Activated effector memory CD4-positive, alpha-beta T cell treated with Interleukin-2 at 50 U/mL for 16 hours (primary cell): Measurements from ENCODE around the gene KCNMA1.

ENCODE experiments used
- DNase-seq: peaks from one replicate; pipeline ENCODE4 v3.0.0-alpha.2; 2020

Gene KCNMA1

GRCh38 chr10:76945166-76945565 is 692.4 kb downstream of the KCNMA1 start:
- DNase-seq = no peak

GRCh38 chr10:76944640-76945039 is 693.0 kb downstream of the KCNMA1 start:
- no peak for DNase-seq

DNA sequence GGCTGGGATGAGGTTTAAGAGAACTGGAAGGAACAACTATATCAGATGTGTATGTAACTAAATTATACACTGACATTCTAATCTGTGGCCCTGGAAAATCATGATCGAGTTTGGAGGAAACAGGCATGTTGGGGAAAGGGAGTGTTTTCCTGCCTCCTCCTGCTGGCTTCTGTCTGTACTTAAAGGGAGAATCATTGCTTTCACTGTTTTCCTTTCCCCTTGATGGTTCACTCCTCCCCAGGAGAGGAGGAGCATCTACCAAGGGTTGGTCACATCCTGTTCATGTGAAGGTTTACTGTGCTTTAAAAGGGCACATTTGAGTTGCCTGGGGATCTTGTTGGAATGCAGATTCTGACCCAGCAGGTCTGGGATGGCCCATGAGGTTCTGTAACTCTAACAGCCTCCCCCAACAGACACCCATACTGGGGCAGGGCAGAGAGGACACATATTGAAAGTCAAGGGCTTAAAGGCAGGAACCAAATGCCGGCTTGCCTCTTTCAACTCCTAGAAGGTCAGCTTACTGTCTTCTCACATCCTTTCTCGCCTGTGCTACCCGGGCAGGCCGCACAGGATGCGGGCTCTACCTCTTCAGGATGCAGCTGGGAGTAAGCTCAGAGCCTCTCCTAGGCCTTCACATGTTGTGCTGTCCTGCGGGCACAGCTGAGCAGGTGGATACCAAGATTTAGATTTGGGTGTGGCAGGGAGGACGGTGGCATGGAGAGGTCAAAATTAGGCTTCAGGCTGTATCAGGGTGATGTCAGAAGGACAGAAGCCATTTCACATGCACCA is 694.8 kb downstream of the KCNMA1 start:
- no peak for DNase-seq

GRCh38 chr10:76939933-76940468 is 697.6 kb downstream of the KCNMA1 start:
- DNase-seq = no peak

DNA sequence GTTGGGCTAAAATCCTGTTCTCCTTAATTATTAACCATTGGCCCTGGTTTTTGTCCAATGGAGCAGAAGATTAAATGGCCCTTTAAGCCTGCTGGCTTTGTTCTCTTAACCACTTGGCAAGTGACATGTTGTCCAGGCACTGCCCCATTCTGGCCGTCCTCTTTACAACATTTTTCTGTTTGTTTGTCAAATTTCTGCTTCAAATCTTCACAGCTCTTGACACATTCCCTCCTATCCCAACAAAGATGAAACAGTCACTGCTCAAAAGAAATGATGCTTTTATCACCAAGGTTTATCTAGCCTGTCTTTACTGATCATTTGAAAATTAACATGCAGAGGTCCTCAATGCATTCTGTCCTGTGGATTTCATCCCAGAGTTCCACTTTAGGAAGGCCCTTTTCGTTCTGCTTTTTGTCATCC is 700.4 kb downstream of the KCNMA1 start:
- DNase-seq = no peak

DNA sequence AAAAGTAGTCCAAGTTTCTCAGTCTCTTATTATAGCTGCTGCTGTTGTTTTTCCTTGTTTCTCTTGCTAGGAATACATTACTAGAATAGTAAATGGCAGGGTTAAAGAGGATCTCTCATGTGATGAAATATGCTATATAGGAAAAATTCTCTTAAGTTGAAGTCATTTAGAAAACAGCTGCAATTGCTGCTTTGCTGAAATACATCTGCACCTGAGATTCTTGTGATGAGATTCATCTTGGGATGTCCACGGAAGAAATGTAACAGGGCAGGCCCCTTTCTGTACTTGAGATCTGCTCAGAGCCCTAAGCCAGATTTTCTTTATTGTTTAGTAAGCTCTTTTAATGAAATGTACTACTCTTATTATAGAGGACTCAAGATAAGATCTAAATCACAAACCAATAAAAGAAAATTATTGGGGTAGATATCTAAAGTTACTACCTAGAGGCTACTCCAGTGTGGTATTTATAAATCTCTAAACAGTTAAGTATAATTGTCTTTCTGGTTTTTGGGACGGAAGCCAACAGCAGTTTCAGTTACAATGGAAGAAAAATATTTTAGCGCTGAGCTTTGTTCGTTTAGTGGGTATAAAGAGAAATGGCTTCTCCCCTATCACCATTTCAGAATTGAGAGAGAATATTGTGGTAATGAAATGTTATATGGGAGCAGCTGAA is 701.5 kb downstream of the KCNMA1 start:
- no peak for DNase-seq

DNA sequence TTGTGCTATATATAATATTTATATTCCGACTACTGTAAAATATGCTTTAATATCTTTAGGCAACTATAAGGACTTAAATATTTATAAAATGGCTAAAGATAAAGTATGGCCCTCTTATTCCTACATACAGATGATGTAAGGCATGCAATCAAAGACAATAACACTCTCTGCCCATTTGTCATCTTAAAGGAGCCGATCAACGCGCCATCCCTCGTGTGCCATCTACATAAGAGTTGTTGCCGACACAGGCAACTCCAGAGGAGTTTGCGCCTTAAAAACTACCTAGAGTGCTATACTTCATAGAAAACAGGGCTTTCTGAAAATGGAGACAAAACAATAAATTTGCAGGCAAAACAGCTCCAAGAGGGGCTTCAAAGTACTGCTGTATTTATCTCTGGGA is 709.0 kb downstream of the KCNMA1 start:
- no peak for DNase-seq

- DNase-seq = no peak
Observed at GRCh38 chr10:76925636-76926405, 711.8 kb downstream of the KCNMA1 start.

DNA sequence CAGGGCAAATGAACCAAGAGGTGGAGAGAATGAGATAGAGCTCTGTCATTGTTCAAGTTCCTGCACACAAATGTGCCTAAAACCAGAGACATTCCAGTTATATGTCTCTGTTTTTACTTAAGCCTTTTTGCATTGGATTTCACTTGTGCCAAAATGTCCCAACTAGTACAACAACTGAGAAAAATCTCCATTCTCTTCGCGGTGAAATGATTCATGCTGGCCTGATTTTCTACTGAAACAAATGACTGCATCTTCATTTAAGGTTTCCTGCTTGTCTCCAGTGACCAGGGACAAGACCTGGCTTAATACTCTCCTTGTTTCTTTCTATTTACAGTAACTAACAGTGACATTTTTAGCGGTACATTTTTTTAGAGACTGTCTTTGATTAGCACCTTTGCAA is 714.9 kb downstream of the KCNMA1 start:
- DNase-seq = no peak

DNA sequence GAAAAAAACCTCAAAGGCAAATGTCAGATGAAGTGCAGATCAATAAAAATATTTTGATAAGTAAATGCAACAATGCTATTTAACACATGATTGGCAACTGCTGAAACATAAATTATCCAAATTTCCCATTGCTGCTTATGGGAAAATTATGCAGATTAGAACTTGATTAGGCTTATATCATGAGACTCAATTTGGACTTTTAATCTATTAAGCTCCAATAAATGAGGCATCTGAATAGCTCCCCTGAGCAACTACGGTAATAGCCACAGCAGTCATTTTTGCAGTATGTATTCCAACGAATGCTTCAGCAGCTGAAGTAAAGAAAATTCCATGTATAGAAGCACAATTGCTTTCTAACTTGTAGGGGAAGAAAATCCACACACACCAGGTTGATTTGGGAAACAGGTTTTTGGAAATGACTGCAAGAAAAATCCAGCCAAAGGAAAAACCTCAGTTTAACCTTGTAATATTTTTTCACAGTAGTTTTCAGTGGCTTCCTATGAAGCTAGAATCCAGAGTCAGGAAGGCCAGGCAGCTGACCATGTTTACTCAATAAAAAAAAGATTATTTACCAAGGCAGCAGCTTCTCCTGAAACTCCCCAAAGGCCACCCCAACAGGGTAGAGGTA is 716.1 kb downstream of the KCNMA1 start:
- DNase-seq = no peak

GRCh38 chr10:76920581-76920980 is 717.0 kb downstream of the KCNMA1 start:
- no peak for DNase-seq

- DNase-seq = no peak
Observed at GRCh38 chr10:76918106-76918505, 719.5 kb downstream of the KCNMA1 start.

GRCh38 chr10:76917071-76917470 is 720.5 kb downstream of the KCNMA1 start:
- no peak for DNase-seq

- no peak for DNase-seq
Observed at GRCh38 chr10:76916536-76916935, 721.1 kb downstream of the KCNMA1 start.

DNA sequence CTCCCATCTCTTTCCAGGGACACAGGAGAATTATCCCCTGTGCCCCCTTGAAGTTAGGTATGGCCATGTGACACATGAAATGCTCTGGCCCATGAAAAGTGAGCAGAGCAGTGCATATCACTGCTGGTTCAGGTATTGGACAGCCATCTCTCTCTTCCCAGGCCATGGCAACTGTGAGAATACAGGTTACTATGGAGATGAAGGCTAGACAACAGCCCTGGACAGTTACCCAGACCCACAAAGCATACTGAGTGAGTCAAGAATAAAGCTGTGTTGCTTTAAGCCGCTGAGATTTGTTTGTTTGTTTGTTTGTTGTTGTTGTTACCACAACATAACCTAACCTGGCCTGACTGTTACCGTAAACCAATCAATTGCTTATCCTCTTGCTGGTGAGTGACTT is 722.3 kb downstream of the KCNMA1 start:
- DNase-seq = no peak

- DNase-seq = no peak
Observed at GRCh38 chr10:76911184-76911583, 726.4 kb downstream of the KCNMA1 start.

- DNase-seq = no peak
Observed at GRCh38 chr10:76910184-76910962, 727.2 kb downstream of the KCNMA1 start.

- no peak for DNase-seq
Observed at GRCh38 chr10:76906256-76906655, 731.4 kb downstream of the KCNMA1 start.

DNA sequence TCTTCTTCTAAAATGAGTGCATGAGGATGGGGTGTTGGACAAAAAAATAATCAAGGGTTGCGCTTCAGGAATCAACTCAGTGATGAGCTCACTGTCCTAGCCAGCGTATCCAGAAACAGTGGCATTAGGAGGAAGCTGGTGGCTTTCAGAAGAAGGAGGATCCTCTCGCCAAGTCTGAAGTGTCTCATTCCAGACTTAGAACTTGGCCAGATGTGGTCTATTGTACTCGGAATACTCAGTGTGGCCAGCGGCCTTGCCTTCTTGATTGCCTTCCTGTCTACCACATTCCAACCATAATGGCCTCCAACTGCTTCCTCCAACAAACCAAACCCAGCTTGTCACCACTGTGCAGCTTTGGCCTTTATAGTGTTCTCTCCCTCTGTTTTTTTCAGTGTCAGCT is 732.4 kb downstream of the KCNMA1 start:
- no peak for DNase-seq

- no peak for DNase-seq
Observed at GRCh38 chr10:76903387-76903945, 734.1 kb downstream of the KCNMA1 start.

DNA sequence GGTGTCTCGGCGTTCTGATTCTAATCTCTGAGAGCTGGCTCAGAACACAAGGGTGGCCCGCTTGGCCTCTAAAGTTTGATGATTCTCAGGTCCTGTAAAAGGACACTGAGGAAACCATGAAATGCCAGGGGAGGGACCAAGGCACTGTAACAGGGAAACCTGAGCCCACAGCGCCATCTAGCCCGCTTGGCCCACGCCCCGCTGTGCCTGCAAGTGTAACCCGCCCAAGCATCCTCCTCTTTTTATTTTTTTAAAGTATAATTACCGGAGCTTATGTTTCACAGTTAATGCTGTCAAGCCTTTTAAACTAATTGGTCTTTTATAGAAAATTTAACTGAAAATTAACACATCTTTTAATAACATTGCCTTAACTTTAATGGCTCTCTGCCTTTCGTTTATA is 734.7 kb downstream of the KCNMA1 start:
- DNase-seq = no peak

DNA sequence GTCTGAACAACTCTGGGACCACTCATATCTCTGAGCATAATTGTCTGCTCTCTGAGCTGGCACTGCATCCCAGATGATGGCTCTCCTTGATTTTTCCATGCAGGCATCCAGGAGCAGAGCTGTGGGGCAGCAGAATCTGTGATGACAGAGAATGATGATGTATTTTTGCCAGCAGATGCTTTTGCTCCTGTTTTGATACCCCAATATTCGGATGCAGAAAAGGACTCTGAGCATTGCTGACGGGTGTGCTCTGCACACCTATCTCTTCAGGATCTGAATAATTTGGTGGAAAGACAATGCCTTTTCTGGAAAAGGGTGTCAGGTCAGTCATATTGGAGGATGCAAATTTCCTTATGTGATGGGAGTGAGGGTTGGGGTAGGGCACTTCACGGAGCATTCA is 735.9 kb downstream of the KCNMA1 start:
- no peak for DNase-seq
